Measurements from ENCODE around the gene FNIP2.
"Not testable (repeated sequence)": the region's sequence is repeated elsewhere in the genome, so short reads cannot be mapped to it uniquely, and the experiment has no call there.

Gene FNIP2

DNA sequence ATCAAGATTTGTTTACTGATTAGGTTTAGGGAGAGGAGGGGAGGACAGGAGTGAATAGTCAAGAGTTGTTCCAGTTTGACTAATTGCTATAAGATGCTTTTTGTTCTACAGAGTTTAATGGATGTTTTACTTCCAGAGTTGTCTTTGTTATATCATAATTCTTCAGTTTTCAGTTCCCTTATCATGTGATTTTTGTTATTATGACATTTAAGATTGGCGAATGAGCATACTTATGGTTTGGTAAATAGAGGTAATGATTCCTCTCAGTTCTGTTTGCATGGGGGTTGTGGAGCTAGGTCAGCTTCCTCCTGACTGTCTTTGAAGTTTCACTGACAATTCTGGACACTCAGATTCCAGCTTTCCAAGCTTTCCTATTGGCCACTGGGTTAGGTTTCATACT, 24.6 kb downstream of the FNIP2 start:
- not testable (repeated sequence) for FAIRE-seq

DNA sequence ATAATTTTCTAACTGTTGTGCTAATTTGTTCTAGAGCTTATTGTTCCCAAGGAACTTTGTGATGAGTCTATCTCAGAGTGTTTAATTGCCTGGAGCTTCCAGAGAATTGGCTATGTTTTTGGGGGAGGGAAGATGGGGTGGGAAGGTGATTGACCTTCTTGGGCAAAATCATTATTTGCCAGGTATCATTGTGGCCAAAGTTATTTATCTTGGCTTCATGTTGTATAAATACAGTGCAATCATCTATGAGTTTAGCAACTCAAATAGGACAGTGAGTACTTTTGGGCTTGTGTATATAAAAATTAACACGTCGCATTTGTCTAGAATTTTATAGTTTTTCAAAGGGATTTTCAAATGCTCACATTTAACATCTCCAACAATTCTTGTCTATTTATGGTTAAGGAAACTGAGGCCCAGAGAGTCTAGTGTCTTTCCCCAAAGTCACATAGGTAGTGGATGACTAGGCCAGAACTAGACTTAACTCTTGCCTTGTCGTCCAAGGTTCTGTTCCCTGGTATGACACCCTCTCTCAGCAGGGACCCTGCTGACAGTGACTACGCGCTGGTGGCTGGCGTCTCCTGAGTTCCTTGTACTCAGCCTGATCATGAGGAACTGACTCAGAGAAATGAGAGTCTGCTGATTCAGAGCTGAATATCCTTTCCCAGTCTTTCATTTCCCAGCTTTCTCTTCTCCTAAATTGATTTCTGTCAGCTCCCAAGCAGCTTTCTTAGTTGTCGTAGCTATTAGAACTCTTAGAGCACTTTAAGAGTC, 27.7 kb downstream of the FNIP2 start:
- no peak for FAIRE-seq

GRCh38 chr4:158798062-158798461, 29.2 kb downstream of the FNIP2 start:
- no peak for FAIRE-seq

DNA sequence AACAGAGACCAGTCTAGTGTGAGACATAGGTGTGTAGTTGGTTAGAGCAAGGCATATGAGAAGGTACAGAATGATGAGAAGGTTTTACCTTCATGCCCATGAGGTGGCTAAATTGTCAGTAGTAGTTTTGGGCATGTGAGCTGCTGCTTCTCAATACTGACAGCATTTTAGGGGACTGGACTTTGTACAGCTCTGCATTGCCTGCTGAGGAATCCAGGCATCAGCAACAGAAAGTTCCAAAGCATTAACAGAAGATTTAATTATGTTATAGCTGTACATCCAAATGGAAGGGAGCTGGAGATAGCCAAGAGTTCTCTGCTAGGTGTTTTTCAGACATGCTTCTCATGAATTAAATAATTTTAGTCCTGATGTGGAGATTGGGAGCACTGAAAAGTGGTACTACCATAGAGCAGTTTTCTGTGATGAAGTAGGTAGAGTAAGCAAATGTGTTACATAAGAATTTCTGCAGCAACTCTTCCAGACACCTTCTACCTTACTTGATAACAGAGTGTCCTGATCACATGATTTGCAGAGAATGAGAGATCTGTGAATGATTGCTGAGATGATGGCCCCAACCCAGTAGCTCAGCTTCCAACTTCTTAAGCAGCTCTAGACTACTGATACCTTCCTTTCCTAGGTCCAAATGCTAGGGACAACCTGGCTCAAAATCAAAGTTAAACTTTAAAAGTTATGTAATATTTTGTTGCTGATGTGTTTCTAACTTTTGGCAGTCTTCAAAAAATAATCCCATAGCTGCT, 30.4 kb downstream of the FNIP2 start:
- FAIRE-seq = no peak

DNA sequence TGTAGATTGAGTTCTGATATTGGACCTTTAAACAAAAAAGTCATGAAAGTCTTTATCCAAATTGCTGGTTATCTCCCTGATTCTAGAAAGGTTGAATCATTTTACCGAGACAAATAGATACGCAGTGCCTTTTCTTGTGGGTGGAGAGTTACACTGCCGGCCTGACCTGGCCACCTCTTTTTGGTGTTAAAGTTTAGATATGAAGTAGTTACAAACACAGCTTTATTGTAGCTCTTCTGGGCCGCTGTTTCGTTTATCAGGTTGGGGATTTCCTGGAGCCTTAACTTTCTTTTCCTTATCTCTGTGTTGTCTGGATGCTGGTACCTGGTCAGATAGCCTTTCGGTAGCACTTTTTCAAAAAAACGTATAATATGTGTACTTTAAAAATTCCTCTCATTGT, 31.0 kb downstream of the FNIP2 start:
- FAIRE-seq = no peak

DNA sequence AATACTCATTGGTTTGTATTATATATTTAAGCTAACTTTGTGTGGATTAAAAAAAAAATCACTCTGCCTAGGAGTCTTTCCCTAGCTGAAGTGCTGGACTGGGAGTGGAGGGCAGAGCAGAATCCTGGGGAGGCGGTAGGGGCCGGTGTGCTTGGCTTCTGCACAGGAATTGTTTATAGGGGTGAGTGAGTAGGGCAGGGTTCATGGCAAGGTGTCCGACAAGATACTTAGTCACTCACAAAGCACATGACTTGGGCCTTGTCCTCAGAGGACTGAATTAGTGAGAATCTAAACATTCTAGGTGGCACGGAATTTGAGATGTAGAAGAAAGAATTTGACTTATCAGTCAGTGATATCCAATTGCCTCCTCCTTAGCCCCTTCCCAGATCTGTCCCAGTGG, 32.2 kb downstream of the FNIP2 start:
- no peak for FAIRE-seq

DNA sequence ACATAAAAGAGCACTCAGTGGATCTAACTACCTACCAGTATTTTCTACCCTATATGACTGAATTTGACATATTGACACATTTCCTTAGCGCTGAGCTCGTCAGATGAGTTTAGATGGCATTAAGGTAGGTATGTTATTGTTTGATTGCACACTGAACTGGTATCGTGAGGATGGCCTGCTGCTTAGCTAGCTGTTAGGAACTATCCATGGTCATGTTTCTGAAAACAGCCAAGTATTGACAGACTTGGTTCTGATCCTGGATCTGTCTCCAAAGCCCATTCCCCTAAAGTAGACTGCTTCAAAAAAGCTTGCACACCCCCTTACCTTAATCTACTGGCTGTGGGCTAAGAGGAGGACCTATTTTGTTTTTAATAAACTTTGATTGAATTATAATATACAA, 32.9 kb downstream of the FNIP2 start:
- FAIRE-seq = no peak

GRCh38 chr4:158802914-158803313, 34.1 kb downstream of the FNIP2 start:
- FAIRE-seq = no peak

GRCh38 chr4:158805635-158806471, 37.0 kb downstream of the FNIP2 start:
- FAIRE-seq = no peak

DNA sequence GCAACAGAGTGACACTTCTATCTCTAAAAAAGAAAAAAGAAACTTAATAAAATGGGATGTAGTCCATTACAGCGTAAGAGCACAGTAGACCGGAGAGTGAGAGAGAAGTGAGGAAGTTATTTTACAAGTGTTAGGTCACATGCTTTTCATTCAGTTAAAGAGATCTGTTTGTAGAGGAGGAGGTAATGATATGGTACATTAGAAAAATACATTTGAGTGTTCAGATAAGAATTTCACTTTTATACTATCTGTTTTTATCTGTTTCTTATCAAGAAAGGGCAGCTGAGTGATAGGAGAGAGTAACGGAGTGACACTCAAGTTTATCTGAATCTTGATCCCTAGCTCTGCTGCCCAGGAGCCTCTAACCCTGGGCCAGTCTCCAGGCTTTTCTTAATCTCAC, 38.9 kb downstream of the FNIP2 start:
- no peak for FAIRE-seq

DNA sequence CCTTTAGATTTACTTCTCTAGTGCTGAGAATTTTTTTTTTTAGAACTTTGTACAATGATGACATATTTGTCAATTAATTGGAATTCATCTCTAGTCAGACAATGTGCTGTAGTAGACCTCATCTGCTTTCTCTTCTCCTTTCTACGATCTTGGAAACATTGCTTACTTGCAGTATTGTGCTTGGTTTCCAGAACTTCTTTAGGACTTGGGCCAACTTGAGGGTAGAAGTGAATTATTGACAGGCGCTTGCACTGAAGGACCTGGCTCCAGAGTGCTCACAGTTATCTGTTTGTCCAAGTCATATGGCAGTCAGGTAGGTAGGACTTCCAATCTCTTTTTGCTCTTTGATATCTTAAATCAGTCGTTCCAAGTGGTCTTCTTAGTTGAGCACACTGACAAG, 39.6 kb downstream of the FNIP2 start:
- FAIRE-seq = no peak

GRCh38 chr4:158809208-158809607, 40.4 kb downstream of the FNIP2 start:
- FAIRE-seq = not testable (repeated sequence)

GRCh38 chr4:158809611-158810486, 41.0 kb downstream of the FNIP2 start:
- no peak for FAIRE-seq

- no peak for FAIRE-seq
Observed at GRCh38 chr4:158810487-158811215, 41.8 kb downstream of the FNIP2 start.

DNA sequence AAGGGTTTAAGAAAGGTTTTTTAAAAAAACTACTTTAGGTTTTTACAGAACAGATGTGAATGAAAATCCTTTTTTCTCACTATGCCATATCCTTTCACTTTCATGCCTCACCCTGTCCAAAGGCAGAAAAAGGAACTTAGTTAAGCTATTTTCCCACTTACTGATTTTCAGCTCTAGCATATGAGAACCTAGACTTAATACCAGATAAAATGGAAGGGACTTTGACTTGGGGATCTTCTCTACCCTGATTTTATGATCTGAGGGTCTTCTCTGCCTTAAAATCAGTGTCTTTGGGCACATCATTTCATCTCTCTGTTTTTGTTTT, 42.4 kb downstream of the FNIP2 start:
- FAIRE-seq = no peak

GRCh38 chr4:158811704-158812103, 42.9 kb downstream of the FNIP2 start:
- no peak for FAIRE-seq

GRCh38 chr4:158812133-158812532, 43.3 kb downstream of the FNIP2 start:
- no peak for FAIRE-seq

- FAIRE-seq = no peak
Observed at GRCh38 chr4:158812543-158812942, 43.7 kb downstream of the FNIP2 start.

DNA sequence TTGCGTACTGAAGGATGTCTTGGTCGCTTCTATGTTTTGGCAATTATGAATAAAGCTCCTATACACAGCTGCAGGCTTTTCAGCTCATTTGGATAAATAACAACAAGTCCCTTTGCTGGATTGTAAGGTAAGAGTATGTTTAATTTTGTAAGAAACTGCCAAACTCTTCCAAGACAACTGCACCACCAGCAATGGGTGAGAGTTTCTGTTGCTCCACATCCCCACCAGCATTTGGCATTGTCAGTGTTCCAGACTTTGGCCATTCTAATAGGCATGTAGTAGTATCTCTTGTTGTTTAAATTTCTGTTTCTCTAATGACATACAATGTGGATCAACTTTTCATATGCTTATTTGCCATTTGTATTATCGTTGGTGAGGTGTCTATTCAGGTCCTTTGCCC, 44.3 kb downstream of the FNIP2 start:
- FAIRE-seq = no peak

DNA sequence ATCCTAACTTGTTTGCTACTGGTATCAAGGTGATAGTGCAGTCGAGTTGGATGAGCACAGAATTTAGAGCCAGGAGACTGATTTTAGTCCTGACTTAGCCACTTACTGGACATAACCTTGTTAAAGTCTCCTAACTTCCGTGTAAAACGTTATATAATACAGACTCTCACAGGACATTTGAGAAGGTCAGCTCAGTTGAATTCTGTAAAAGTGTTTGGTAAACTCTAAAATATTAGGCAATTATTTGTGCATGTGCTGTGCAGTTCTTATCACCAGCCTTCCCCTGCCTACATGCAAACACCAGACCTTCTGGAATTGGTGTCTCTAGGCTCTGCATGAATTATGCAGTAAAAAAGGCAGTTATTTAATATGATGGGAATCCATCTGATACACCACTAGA, 45.4 kb downstream of the FNIP2 start:
- FAIRE-seq = no peak

- FAIRE-seq = no peak
Observed at GRCh38 chr4:158814636-158815330, 46.0 kb downstream of the FNIP2 start.
